Measurements from ENCODE around the gene BCL11A. TPM values are rescaled to one million over a fixed set of nuclear protein-coding genes. Genes with fewer than 3 reads are reported as not detected.

Gene BCL11A
- total RNA-seq, 1 experiment from 2014 or later: 91.4 TPM

GRCh38 chr2:60519231-60519863, 34.1 kb downstream of the BCL11A start:
- H3K4me3 Mint-ChIP-seq: peak overlapping the region in 1 of 2 experiments; percentile 28; a peak in 1 of 5 replicates
- no peak overlapping the region for H3K56ac ChIP-seq (ENCODE audit: insufficient read length, low read depth, low read length)
- no peaks in the 10 kb centered on the region for H3K9me3 ChIP-seq (ENCODE audit: control insufficient read depth, low read depth, low read length)
- H3K4me2 ChIP-seq (ENCODE audit: insufficient read depth, insufficient read length, low read length): no peak overlapping the region
- H3K23me2 ChIP-seq (ENCODE audit: insufficient read length, low read depth, low read length, poor library complexity, severe bottlenecking): no peaks in the 10 kb centered on the region
- H3K27me3 ChIP-seq (ENCODE audit: insufficient read depth, low read length): no peaks in the 10 kb centered on the region
- no peak overlapping the region for H3K18ac ChIP-seq (ENCODE audit: insufficient read length, low read depth, low read length)
- H4K5ac ChIP-seq (ENCODE audit: insufficient read length, low read depth, low read length): no peak overlapping the region
- H3K27ac Mint-ChIP-seq: peak overlapping the region; percentile 62 to 87 (median 82); a peak in 6 of 7 replicates
- H2BK5ac ChIP-seq (ENCODE audit: insufficient read length, low read length): no peak overlapping the region
- peaks cover 85 to 90% of the 10 kb centered on the region in 2 experiments for H3K4me1 Mint-ChIP-seq
- no peak overlapping the region; the same call in 1 of the 2 replicates for H3K14ac ChIP-seq (ENCODE audit: insufficient read depth, low read length)
- H4K20me1 ChIP-seq (ENCODE audit: control insufficient read depth, insufficient read depth, insufficient read length): no peaks in the 10 kb centered on the region
- H4K91ac ChIP-seq (ENCODE audit: insufficient read length, low read depth, low read length): no peak overlapping the region
- TF ChIP-seq, protein P1, sequence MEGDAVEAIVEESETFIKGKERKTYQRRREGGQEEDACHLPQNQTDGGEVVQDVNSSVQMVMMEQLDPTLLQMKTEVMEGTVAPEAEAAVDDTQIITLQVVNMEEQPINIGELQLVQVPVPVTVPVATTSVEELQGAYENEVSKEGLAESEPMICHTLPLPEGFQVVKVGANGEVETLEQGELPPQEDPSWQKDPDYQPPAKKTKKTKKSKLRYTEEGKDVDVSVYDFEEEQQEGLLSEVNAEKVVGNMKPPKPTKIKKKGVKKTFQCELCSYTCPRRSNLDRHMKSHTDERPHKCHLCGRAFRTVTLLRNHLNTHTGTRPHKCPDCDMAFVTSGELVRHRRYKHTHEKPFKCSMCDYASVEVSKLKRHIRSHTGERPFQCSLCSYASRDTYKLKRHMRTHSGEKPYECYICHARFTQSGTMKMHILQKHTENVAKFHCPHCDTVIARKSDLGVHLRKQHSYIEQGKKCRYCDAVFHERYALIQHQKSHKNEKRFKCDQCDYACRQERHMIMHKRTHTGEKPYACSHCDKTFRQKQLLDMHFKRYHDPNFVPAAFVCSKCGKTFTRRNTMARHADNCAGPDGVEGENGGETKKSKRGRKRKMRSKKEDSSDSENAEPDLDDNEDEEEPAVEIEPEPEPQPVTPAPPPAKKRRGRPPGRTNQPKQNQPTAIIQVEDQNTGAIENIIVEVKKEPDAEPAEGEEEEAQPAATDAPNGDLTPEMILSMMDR (conservative IDR thresholded peaks at IDR 0.05): no peak
- no peaks in the 10 kb centered on the region for H3K9me3 Mint-ChIP-seq
- no peak overlapping the region for H3K23ac ChIP-seq (ENCODE audit: insufficient read length, low read depth, low read length)
- no peak overlapping the region for H2BK12ac ChIP-seq (ENCODE audit: insufficient read length, low read depth, low read length)
- H3K79me2 ChIP-seq (ENCODE audit: insufficient read depth, low read length): peaks cover 20% of the 10 kb centered on the region; the same call in 1 of the 2 replicates
- H2BK15ac ChIP-seq (ENCODE audit: low read depth, low read length): no peak overlapping the region
- peaks cover 3 to 40% (median 25%) of the 10 kb centered on the region in 3 experiments; a peak in 6 of 7 replicates for H3K36me3 Mint-ChIP-seq (ENCODE audit: insufficient read depth in 1 of 3, low read depth in 3 of 3)
- no peak overlapping the region for H3K4ac ChIP-seq (ENCODE audit: low read depth, low read length)
- no peak for DNase-seq
- H3T11ph ChIP-seq (ENCODE audit: low read length): no peak overlapping the region
- H2BK120ac ChIP-seq (ENCODE audit: low read depth, low read length, poor library complexity, severe bottlenecking): no peak overlapping the region
- peaks cover 39% of the 10 kb centered on the region; the same call in 1 of the 2 replicates for H3K4me1 ChIP-seq (ENCODE audit: insufficient read depth, low read length)
- WGBS (ENCODE audit: extremely low coverage, insufficient read length, low lambda C conversion rate): no CpG with 5 or more reads among the region's 7 CpGs
- no peak overlapping the region for H2AK5ac ChIP-seq (ENCODE audit: insufficient read length, low read length)
- peaks cover 4% of the 10 kb centered on the region for H3K79me1 ChIP-seq (ENCODE audit: insufficient read depth, low read depth, low read length, poor library complexity, severe bottlenecking)
- no peak overlapping the region for H2AFZ ChIP-seq (ENCODE audit: low read length)
- H4K8ac ChIP-seq (replicated peaks; ENCODE audit: insufficient read length, low read depth, low read length): no peak overlapping the region
- no peaks in the 10 kb centered on the region for H3K27me3 Mint-ChIP-seq (ENCODE audit: low read depth)
- H3K27ac ChIP-seq (ENCODE audit: insufficient read length, low read depth, low read length): peak overlapping the region; percentile 63
- no peak overlapping the region for H2BK20ac ChIP-seq (ENCODE audit: low read depth, low read length, poor library complexity, severe bottlenecking)
- no peak overlapping the region for H3K9ac ChIP-seq (ENCODE audit: extremely low read depth, insufficient read length, low read length)
